Esophagus muscularis mucosa (tissue), 4 donors: ENCODE data around the gene CSH1. TPM values are rescaled to one million over a fixed set of nuclear protein-coding genes. Genes with fewer than 3 reads are reported as not detected.
A peak's percentile ranks its signal among the peaks of the same experiment; 100 is the strongest.
"Not testable (repeated sequence)": the region's sequence is repeated elsewhere in the genome, so short reads cannot be mapped to it uniquely, and the experiment has no call there.

Experiments
- DNase-seq: peaks from one replicate; pipeline ENCODE4 v3.0.0-alpha.2; 2017; ENCODE audit errors: extremely low spot score
- H3K27ac ChIP-seq, 4 donors: fragments of 200-600 bp; sonication (generic); replicated peaks in 1 of 4; 1 replicate in 3 of 4; 2 replicates in 1 of 4; pipeline ENCODE4 v1.5.1; 2016 to 2019; ENCODE audit warnings: mild to moderate bottlenecking in 1 of 4
- H3K27me3 ChIP-seq, 4 donors: fragments of 200-600 bp; sonication (generic); one replicate each; pipeline versions ENCODE4 v1.5.1 to v1.6.0; 2016 to 2019
- H3K36me3 ChIP-seq, 4 donors: fragments of 200-600 bp; sonication (generic); one replicate each; pipeline ENCODE4 v1.5.1; 2016 to 2019
- H3K4me1 ChIP-seq, 4 donors: fragments of 200-600 bp; sonication (generic); one replicate each; pipeline ENCODE4 v1.5.1; 2016 to 2019
- H3K4me3 ChIP-seq, 4 donors: fragments of 200-600 bp; sonication (generic); 1 replicate in 2 of 4; 2 replicates in 2 of 4; pipeline ENCODE4 v1.5.1; 2016 to 2019; ENCODE audit warnings: mild to moderate bottlenecking in 4 of 4, moderate library complexity in 1 of 4
- H3K9me3 ChIP-seq, 4 donors: fragments of 200-600 bp; sonication (generic); 1 replicate in 3 of 4; 2 replicates in 1 of 4; pipeline ENCODE4 v1.5.1; 2016 to 2019
- EP300 ChIP-seq: sonication (generic); formaldehyde crosslinking; IDR thresholded peaks from one replicate; pipeline ENCODE4 v1.6.1; 2017; ENCODE audit warnings: antibody characterized with exemption
- POLR2A ChIP-seq: fragments of 450-650 bp; IDR thresholded peaks from one replicate; pipeline ENCODE4 v1.6.1; 2017; ENCODE audit warnings: antibody characterized with exemption, moderate library complexity, mild to moderate bottlenecking, low read depth
- POLR2AphosphoS5 ChIP-seq, 2 donors: sonication (generic); formaldehyde crosslinking; IDR thresholded peaks; one replicate each; pipeline ENCODE4 v1.6.1; 2017; ENCODE audit warnings: antibody characterized with exemption in 2 of 2
- WGBS: methylation state at CpG from one replicate; pipeline ENCODE4 v1.1.5; 2018; 5-methylcytosine and 5-hydroxymethylcytosine counted together
- intact Hi-C: fragments of 100-400 bp; cut with DNase I; formaldehyde crosslinking; loops from one replicate; pipeline ENCODE4 v1.15.1; 2023
- total RNA-seq, 4 donors: library from RNA; depleted of rRNA; stranded (reverse); fragments of >200 nt; gene quantifications; one replicate each; pipeline versions ENCODE4 v1.1.0 to v1.2.1, GENCODE V29; 2016
- TF ChIP-seq, protein P1 (sequence below), 3 experiments: fragments of 200-600 bp in 2 of 3; fragments of 450-650 bp in 1 of 3; sonication (generic) in 2 of 3; IDR thresholded peaks; one replicate each; pipeline ENCODE4 v1.5.1; 2017 to 2019; ENCODE audit warnings: antibody characterized with exemption in 3 of 3, mild to moderate bottlenecking in 2 of 3, moderate library complexity in 1 of 3

The CSH1 gene
- total RNA-seq, 4 donors from 2014 or later = not detected

GRCh38 chr17:63889026-63889848 is 7.1 kb downstream of the CSH1 start:
- WGBS = 31% methylated on average over 13 of the region's 13 CpGs
- H3K27ac ChIP-seq, H3K9me3 ChIP-seq, DNase-seq, H3K36me3 ChIP-seq, H3K27me3 ChIP-seq, H3K4me1 ChIP-seq, H3K4me3 ChIP-seq, intact Hi-C loops: not testable (repeated sequence)
- TF ChIP-seq, protein P1, sequence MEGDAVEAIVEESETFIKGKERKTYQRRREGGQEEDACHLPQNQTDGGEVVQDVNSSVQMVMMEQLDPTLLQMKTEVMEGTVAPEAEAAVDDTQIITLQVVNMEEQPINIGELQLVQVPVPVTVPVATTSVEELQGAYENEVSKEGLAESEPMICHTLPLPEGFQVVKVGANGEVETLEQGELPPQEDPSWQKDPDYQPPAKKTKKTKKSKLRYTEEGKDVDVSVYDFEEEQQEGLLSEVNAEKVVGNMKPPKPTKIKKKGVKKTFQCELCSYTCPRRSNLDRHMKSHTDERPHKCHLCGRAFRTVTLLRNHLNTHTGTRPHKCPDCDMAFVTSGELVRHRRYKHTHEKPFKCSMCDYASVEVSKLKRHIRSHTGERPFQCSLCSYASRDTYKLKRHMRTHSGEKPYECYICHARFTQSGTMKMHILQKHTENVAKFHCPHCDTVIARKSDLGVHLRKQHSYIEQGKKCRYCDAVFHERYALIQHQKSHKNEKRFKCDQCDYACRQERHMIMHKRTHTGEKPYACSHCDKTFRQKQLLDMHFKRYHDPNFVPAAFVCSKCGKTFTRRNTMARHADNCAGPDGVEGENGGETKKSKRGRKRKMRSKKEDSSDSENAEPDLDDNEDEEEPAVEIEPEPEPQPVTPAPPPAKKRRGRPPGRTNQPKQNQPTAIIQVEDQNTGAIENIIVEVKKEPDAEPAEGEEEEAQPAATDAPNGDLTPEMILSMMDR (IDR thresholded peaks at IDR 0.05) = peak; percentile 40 to 46 (median 41)

DNA sequence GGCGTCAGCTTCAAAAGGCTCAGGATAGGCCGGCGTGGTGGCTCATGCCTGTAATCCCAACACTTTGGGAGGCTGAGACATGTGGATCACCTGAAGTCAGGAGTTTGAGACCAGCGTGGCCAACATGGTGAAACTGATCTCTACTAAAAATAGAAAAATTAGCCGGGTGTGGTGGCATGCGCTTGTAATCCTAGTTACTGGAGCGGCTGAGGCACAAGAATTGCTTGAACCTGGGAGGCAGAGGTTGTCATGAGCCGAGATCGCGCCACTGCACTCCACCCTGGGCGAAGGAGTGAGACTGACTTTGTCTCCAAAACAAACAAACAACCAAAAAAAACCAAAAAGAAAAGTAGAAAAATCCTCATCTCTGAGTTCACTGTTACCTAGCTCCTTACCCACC is 11.3 kb downstream of the CSH1 start:
- intact Hi-C loops, H3K27ac ChIP-seq, H3K36me3 ChIP-seq, H3K4me3 ChIP-seq, DNase-seq, H3K9me3 ChIP-seq, H3K4me1 ChIP-seq: not testable (repeated sequence)
- WGBS = 83% methylated on average over 10 of the region's 11 CpGs
- peaks cover 0 to 20% (median 0%) of the 10 kb centered on the region in 4 donors for H3K27me3 ChIP-seq

- H3K4me1 ChIP-seq, H3K27ac ChIP-seq, H3K36me3 ChIP-seq, H3K4me3 ChIP-seq, DNase-seq, H3K9me3 ChIP-seq, intact Hi-C loops: not testable (repeated sequence)
- peaks cover 0 to 20% (median 0%) of the 10 kb centered on the region in 4 donors for H3K27me3 ChIP-seq
- 79% methylated on average over 9 of the region's 9 CpGs for WGBS
These were observed 13.7 kb downstream of the CSH1 start for GRCh38 chr17:63882626-63883126.

GRCh38 chr17:63881935-63882601 is 14.3 kb downstream of the CSH1 start, which contains the start of gene GH2:
Gene GH2, minus strand, starts transcription at chr17:63881944. Its CDS starts 143 bp downstream, at chr17:63881801.
- Histone ChIP-seq H3K27me3 (peaks cover 0 to 20% (median 0%) of the 10 kb centered on the region in 4 donors), H3K4me1 (no peaks in the 10 kb centered on the region), H3K4me3 (no peak within 1 kb of the TSS), H3K27ac (no peak within 1 kb of the TSS), H3K36me3 (no peaks in the 10 kb centered on the region), H3K9me3 (no peaks in the 10 kb centered on the region)
- intact Hi-C loops = no loop called here
- no peak for DNase-seq
- TF ChIP-seq, protein P1 (IDR thresholded peaks at IDR 0.05) = peak; percentile 20 to 63 (median 42)
- TF ChIP-seq EP300 (no peak), POLR2AphosphoS5 (IDR thresholded peaks at IDR 0.05) (no peak), POLR2A (no peak)
- WGBS = 69% methylated on average over 9 of the region's 15 CpGs

GRCh38 chr17:63881337-63881736 is 15.0 kb downstream of the CSH1 start:
- H3K27ac ChIP-seq, H3K4me3 ChIP-seq, H3K9me3 ChIP-seq, intact Hi-C loops, H3K4me1 ChIP-seq, H3K36me3 ChIP-seq, DNase-seq: not testable (repeated sequence)
- peaks cover 0 to 20% (median 0%) of the 10 kb centered on the region in 4 donors for H3K27me3 ChIP-seq
- 71% methylated on average over 11 of the region's 11 CpGs for WGBS

DNA sequence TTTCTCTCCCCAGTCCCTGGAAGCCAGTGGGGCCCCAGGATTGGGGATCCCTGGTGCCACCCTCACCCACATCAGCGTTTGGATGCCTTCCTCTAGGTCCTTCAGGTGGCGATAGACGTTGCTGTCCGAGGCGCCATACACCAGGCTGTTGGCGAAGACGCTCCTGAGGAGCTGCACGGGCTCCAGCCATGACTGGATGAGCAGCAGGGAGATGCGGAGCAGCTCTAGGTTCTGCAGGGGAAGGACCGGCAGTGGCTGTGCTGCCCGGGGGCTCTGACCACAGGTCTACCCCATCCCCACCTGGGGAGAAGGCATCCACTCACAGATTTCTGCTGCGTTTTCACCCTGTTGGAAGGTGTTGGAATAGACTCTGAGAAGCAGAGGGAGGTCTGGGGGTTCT is 15.7 kb downstream of the CSH1 start:
- no peak overlapping the region for H3K4me3 ChIP-seq
- H3K27ac ChIP-seq = no peak overlapping the region
- TF ChIP-seq, protein P1 (IDR thresholded peaks at IDR 0.05) = no peak
- TF ChIP-seq POLR2A (no peak), EP300 (no peak), POLR2AphosphoS5 (IDR thresholded peaks at IDR 0.05) (no peak)
- intact Hi-C loops = no loop called here
- 70% methylated on average over 6 of the region's 12 CpGs for WGBS
- no peaks in the 10 kb centered on the region for H3K9me3 ChIP-seq
- no peaks in the 10 kb centered on the region for H3K36me3 ChIP-seq
- no peaks in the 10 kb centered on the region for H3K4me1 ChIP-seq
- peaks cover 0 to 20% (median 0%) of the 10 kb centered on the region in 4 donors for H3K27me3 ChIP-seq
- no peak for DNase-seq

GRCh38 chr17:63878413-63878812 is 18.0 kb downstream of the CSH1 start:
- not testable (repeated sequence) for DNase-seq

DNA sequence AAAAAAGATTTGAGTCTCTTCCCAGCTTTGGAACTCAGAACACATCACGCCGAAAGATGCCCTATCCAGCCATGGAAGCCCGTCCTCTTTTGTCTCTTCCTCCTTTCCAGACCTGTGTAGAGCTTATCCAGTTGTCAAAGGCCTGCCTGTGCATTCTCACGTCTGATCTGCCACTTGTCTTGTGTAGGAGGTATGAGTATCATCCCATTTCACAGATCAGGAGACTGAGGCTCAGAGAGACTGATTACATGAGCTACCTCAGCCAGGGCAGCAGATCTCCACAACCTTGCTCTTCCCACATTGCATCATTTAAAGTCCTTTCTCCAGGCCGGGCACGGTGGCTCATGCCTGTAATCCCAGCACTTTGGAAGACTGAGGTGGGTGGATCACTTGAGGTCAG is 21.7 kb downstream of the CSH1 start:
- H3K4me1 ChIP-seq, intact Hi-C loops, H3K9me3 ChIP-seq, H3K36me3 ChIP-seq, DNase-seq, H3K4me3 ChIP-seq, H3K27me3 ChIP-seq, H3K27ac ChIP-seq: not testable (repeated sequence)
- whole genome bisulfite sequencing = 90% methylated on average over 6 of the region's 6 CpGs

More at GRCh38 chr17:63878413-63878812, 18.0 kb downstream of the CSH1 start:
- 92% methylated on average over 9 of the region's 9 CpGs for WGBS
- H3K36me3 ChIP-seq, H3K4me1 ChIP-seq, H3K4me3 ChIP-seq, H3K9me3 ChIP-seq, H3K27ac ChIP-seq, intact Hi-C loops: not testable (repeated sequence)
- peaks cover 0 to 16% (median 0%) of the 10 kb centered on the region in 4 donors for H3K27me3 ChIP-seq
